Muscle of back (tissue), 11 donors: ENCODE measurements around the gene BARD1. TPM values are rescaled to one million over a fixed set of nuclear protein-coding genes. Genes with fewer than 3 reads are reported as not detected.
A peak's percentile ranks its signal among the peaks of the same experiment; 100 is the strongest.
"Not testable (repeated sequence)": the region's sequence is repeated elsewhere in the genome, so short reads cannot be mapped to it uniquely, and the experiment has no call there.

ENCODE experiments used
- DNase-seq, 3 donors: peaks; one replicate each; pipeline versions ENCODE4 v3.0.0 to v3.0.0-alpha.2; 2013
- polyA plus RNA-seq, 10 donors: library from polyadenylated mRNA; unstranded; fragments of 120-200 nt; gene quantifications; one replicate each; pipeline ENCODE4 v1.2.1, GENCODE V29; 2013; ENCODE audit not compliant: insufficient read length in 10 of 10

BARD1 gene
- polyA plus RNA-seq, 10 donors, result 6.6 to 14.1 (median 9.5) TPM

GRCh38 chr2:214772443-214773015, 37.0 kb downstream of the BARD1 start:
- no peak for DNase-seq

- no peak for DNase-seq
These were observed 44.3 kb downstream of the BARD1 start for GRCh38 chr2:214765180-214765579.

- DNase-seq, result no peak
These were observed 56.0 kb downstream of the BARD1 start for GRCh38 chr2:214753455-214753854.

- no peak for DNase-seq
These were observed 59.0 kb downstream of the BARD1 start for GRCh38 chr2:214750529-214750928.

GRCh38 chr2:214747992-214748391, 61.5 kb downstream of the BARD1 start:
- DNase-seq, result no peak

- DNase-seq, result no peak
These were observed 67.4 kb downstream of the BARD1 start for GRCh38 chr2:214742119-214742518.

GRCh38 chr2:214740867-214741395, 68.6 kb downstream of the BARD1 start:
- DNase-seq, result peak; percentile 5 to 63 (median 27)

GRCh38 chr2:214737188-214737587, 72.3 kb downstream of the BARD1 start:
- no peak for DNase-seq

- DNase-seq, result no peak
These were observed 78.6 kb downstream of the BARD1 start for GRCh38 chr2:214730800-214731407.

- DNase-seq, result no peak
These were observed 79.2 kb downstream of the BARD1 start for GRCh38 chr2:214730248-214730647.

- DNase-seq, result no peak
These were observed 84.7 kb downstream of the BARD1 start for GRCh38 chr2:214724741-214725140.

GRCh38 chr2:214717837-214718236, 91.6 kb downstream of the BARD1 start:
- DNase-seq, result not testable (repeated sequence)

GRCh38 chr2:214716811-214717560, 92.5 kb downstream of the BARD1 start:
- DNase-seq, result no peak

- no peak for DNase-seq
These were observed 94.5 kb downstream of the BARD1 start for GRCh38 chr2:214715025-214715424.

- DNase-seq, result no peak
These were observed 96.2 kb downstream of the BARD1 start for GRCh38 chr2:214713080-214713830.

GRCh38 chr2:214710729-214711128, 98.8 kb downstream of the BARD1 start:
- DNase-seq, result no peak

- DNase-seq, result no peak
These were observed 102.5 kb downstream of the BARD1 start for GRCh38 chr2:214706986-214707385.

- no peak for DNase-seq
These were observed 110.2 kb downstream of the BARD1 start for GRCh38 chr2:214699236-214699635.

- DNase-seq, result no peak
These were observed 112.8 kb downstream of the BARD1 start for GRCh38 chr2:214696681-214697080.

GRCh38 chr2:214695789-214696188, 113.7 kb downstream of the BARD1 start:
- no peak for DNase-seq

GRCh38 chr2:214683557-214683956, 125.9 kb downstream of the BARD1 start:
- DNase-seq, result not testable (repeated sequence)

- no peak for DNase-seq
These were observed 129.7 kb downstream of the BARD1 start for GRCh38 chr2:214679736-214680135.
